Left lung (tissue), 10 donors: ENCODE data around the gene PRRT4. TPM values are rescaled to one million over a fixed set of nuclear protein-coding genes. Genes with fewer than 3 reads are reported as not detected.

Experiments
- ATAC-seq: fragments of 200-7000 bp; cut with Tn5 transposase; one replicate; pipeline ENCODE4 v1.9.1; 2020; ENCODE audit warnings: moderate library complexity
- DNase-seq, 4 donors: peaks; one replicate each; pipeline ENCODE4 v3.0.0-alpha.2; 2013 to 2020
- H3K27ac ChIP-seq, 2 donors: fragments of 200-600 bp; sonication (generic) in 1 of 2; one replicate each; pipeline versions ENCODE4 v1.5.0 to v1.8.0; 2020 to 2021
- H3K27me3 ChIP-seq, 2 donors: fragments of 200-600 bp; sonication (generic) in 1 of 2; one replicate each; pipeline versions ENCODE4 v1.5.0 to v1.8.0; 2020 to 2021
- H3K36me3 ChIP-seq, 2 donors: fragments of 200-600 bp; sonication (generic) in 1 of 2; one replicate each; pipeline versions ENCODE4 v1.5.0 to v1.8.0; 2020 to 2021
- H3K4me1 ChIP-seq, 2 donors: fragments of 200-600 bp; one replicate each; pipeline ENCODE4 v1.8.0; 2021
- H3K4me3 ChIP-seq, 2 donors: fragments of 200-600 bp; sonication (generic) in 1 of 2; one replicate each; pipeline versions ENCODE4 v1.5.0 to v1.8.0; 2020 to 2021; ENCODE audit warnings: mild to moderate bottlenecking in 1 of 2
- H3K9me3 ChIP-seq, 2 donors: fragments of 200-600 bp; sonication (generic) in 1 of 2; one replicate each; pipeline versions ENCODE4 v1.5.0 to v1.8.0; 2020 to 2021
- intact Hi-C, 2 donors: fragments of 100-400 bp; cut with DNase I; formaldehyde crosslinking; loops; one replicate each; pipeline versions ENCODE4 v1.11.2 to v1.14.2; 2022
- polyA plus RNA-seq, 6 donors: library from polyadenylated mRNA; unstranded; fragments of 120-200 nt; gene quantifications; one replicate each; pipeline ENCODE4 v1.2.1, GENCODE V29; 2013; ENCODE audit not compliant: insufficient read length in 6 of 6
- total RNA-seq, 2 donors: library from RNA; stranded (reverse); fragmentation: NEBNext Ultra II Directional; extraction: Animal tissue kit (Norgen Biotek cat#: 25700); gene quantifications; one replicate each; pipeline ENCODE4 v1.2.1, GENCODE V29; 2021
- TF ChIP-seq, protein P1 (sequence below), 2 donors: fragments of 200-600 bp; sonication (generic) in 1 of 2; IDR thresholded peaks; one replicate each; pipeline versions ENCODE4 v1.5.0 to v1.8.0; 2021; ENCODE audit warnings: antibody characterized with exemption in 2 of 2
- donor health status: DM: no; HTN: yes; CAD: no.
- donor health status: DM: no; HTN: no; CAD: no.

The PRRT4 gene
- total and polyA plus RNA-seq, 8 donors = 0.42 to 3.8 (median 2.7) TPM

DNA sequence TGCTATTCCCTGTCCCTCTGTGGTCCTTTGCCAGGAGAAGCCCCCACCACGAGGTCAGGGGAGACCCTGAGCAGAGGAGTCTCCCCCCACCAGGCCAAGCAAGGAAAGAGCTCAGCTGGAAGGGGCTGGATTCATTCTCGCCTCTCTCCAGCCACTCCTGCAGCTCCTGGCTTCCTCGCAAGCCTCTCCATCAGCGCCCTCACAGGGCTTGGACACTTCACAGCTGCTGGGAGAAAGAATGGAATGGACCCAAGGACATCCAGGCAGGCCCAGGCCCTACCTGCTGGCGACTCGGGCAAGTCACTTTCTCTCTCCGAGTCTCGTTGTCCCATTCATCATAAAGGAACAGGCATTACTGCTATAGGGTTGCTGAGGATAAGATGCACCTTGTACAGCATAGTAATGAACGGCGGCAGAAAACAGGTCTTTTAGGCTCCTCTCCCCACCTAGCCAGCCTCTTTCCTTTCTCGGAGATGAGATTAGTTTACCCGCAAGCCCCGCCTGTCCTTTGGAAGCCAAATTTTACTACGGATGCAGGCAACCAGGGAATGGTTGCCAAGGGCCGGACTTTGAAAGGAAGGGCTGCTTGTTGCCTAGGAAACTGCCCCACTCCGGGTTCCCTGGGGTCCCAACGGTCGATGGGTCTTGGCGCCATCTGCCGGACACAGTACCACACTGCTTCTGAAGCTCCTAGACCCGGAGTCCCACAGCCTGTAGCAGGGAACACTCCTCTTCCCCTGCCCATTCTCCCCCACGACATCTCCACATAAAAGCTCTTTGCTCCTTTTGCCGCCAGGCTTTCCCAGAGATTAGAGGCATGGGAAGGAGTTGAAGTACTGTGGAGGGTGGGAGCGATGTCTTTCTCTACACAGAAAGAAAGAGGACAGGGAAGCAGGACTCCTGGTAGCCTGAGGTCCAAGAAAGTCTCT lies 26.0 kb upstream of the PRRT4 start:
- Histone ChIP-seq H3K9me3 (no peaks in the 10 kb centered on the region), H3K27ac (no peak overlapping the region), H3K27me3 (peaks cover 0 to 13% of the 10 kb centered on the region in 2 donors), H3K4me1 (peaks cover 0 to 11% of the 10 kb centered on the region in 2 donors), H3K36me3 (peaks cover 0 to 13% of the 10 kb centered on the region in 2 donors), H3K4me3 (no peak overlapping the region)
- TF ChIP-seq, protein P1, sequence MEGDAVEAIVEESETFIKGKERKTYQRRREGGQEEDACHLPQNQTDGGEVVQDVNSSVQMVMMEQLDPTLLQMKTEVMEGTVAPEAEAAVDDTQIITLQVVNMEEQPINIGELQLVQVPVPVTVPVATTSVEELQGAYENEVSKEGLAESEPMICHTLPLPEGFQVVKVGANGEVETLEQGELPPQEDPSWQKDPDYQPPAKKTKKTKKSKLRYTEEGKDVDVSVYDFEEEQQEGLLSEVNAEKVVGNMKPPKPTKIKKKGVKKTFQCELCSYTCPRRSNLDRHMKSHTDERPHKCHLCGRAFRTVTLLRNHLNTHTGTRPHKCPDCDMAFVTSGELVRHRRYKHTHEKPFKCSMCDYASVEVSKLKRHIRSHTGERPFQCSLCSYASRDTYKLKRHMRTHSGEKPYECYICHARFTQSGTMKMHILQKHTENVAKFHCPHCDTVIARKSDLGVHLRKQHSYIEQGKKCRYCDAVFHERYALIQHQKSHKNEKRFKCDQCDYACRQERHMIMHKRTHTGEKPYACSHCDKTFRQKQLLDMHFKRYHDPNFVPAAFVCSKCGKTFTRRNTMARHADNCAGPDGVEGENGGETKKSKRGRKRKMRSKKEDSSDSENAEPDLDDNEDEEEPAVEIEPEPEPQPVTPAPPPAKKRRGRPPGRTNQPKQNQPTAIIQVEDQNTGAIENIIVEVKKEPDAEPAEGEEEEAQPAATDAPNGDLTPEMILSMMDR (IDR thresholded peaks at IDR 0.05) = peak; percentile 72 to 90
- ATAC-seq (peak; percentile 92), DNase-seq (peak; percentile 65 to 87 (median 80))
- intact Hi-C loops = loop anchor here in 1 of 2 donors (5.0 kb wide), 1 partner anchor 35 kb away; no protein-coding TSS in a partner anchor

DNA sequence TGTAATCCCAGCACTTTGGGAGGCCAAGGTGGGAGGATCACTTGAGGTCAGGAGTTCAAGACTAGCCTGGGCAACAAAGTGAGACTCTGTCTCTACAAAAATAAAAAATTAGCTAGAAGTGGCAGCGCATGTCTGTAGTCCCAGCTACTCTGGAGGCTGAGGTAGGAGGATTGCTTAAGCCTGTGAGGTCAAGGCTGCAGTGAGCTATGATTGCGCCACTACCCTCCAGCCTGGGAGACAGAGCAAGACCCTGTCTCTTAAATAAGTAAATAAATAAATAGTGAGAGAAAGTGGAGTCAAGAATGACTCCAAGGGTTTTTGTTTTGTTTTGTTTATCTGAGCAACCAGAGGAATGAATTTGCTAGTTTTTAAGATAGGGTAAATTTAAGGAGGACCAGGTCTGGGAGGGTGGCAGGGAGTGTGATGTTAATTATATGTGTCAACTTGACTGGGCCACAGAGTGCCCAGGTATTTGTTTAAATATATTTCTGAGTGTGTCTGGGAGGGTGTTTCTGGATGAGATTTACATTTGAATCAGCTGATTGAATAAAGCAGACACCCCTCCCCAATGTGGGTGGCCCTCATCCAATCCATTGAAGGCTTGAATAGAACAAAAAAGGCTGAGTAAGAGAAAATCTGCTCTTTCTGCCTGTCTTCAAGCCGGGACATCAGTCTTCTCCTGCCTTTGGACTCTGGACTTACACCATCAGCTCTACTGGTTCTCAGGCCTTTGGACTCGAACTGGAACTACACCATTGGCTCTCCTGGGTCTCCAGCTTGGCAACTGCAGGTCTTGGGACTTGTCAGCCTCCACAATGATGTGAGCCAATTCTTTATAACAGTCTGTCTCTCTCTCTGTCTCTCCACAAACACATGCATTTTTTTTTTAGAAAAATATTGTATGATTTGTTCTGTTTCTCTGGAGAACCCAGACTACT lies 24.8 kb upstream of the PRRT4 start:
- peaks cover 0 to 1% of the 10 kb centered on the region in 2 donors for H3K36me3 ChIP-seq
- TF ChIP-seq, protein P1 (IDR thresholded peaks at IDR 0.05) = no peak
- H3K9me3 ChIP-seq = no peaks in the 10 kb centered on the region
- peaks cover 0 to 13% of the 10 kb centered on the region in 2 donors for H3K27me3 ChIP-seq
- ATAC-seq (no peak), DNase-seq (peak in 1 of 4 donors; percentile 4)
- no peak overlapping the region for H3K27ac ChIP-seq
- H3K4me1 ChIP-seq = peaks cover 0 to 16% of the 10 kb centered on the region in 2 donors
- intact Hi-C loops = loop anchor here in 1 of 2 donors (5.0 kb wide), 1 partner anchor 34 kb away; no protein-coding TSS in a partner anchor
- no peak overlapping the region for H3K4me3 ChIP-seq

DNA sequence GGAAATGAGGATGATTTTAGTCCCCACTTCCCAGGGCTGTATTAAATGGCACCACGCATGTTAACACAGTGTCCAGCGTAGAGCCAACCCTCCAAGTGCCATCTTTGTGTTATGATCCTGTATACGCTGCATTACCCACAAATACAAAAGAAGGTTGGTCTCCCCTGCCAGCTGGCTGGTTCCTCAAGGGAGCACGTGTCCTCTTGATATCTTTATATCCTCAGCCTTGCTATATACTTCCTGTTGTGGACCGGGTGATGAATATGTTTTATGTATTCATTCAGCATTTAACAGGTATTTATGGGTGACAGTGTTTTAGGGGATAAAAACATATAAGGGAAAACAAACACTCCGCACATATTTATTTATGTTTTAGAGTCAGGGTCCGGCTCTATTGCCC lies 23.2 kb upstream of the PRRT4 start:
- Histone ChIP-seq H3K4me3 (no peak overlapping the region), H3K27ac (no peak overlapping the region), H3K9me3 (no peaks in the 10 kb centered on the region), H3K36me3 (no peaks in the 10 kb centered on the region), H3K27me3 (peaks cover 0 to 13% of the 10 kb centered on the region in 2 donors), H3K4me1 (peaks cover 0 to 19% of the 10 kb centered on the region in 2 donors)
- TF ChIP-seq, protein P1 (IDR thresholded peaks at IDR 0.05) = no peak
- ATAC-seq (no peak), DNase-seq (no peak)
- intact Hi-C loops = loop anchor here in 1 of 2 donors (5.0 kb wide), 1 partner anchor 32 kb away; no protein-coding TSS in a partner anchor

DNA sequence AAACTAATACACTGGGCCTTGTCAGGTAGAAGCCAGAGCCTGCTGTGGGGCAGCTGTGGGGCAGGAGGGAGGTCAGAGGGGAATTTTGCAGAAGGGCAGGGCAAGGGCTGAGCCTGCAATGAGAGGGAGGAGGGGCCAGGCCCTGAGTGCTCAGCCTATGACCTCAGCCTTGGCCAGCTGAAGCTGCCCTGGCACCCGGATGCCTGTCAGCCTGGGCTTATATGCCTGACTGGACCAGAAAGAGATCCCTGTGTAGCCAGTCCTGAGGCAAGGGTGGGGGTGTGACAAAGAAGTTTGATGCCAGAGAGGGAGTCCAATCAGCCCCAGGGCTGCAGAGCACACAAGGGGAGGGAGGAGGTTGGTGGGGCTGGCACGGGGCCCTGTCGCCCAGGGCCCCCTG lies 22.3 kb upstream of the PRRT4 start:
- H3K4me3 ChIP-seq = no peak overlapping the region
- ATAC-seq (peak; percentile 39), DNase-seq (peak in 1 of 4 donors; percentile 33)
- no peaks in the 10 kb centered on the region for H3K9me3 ChIP-seq
- H3K27ac ChIP-seq = no peak overlapping the region
- TF ChIP-seq, protein P1 (IDR thresholded peaks at IDR 0.05) = no peak
- peaks cover 0 to 11% of the 10 kb centered on the region in 2 donors for H3K27me3 ChIP-seq
- H3K36me3 ChIP-seq = no peaks in the 10 kb centered on the region
- H3K4me1 ChIP-seq = peaks cover 0 to 19% of the 10 kb centered on the region in 2 donors
- intact Hi-C loops = no loop called here
